ENCODE data around the gene ENTHD1. TPM values are rescaled to one million over a fixed set of nuclear protein-coding genes. Genes with fewer than 3 reads are reported as not detected.
"Not testable (repeated sequence)": the region's sequence is repeated elsewhere in the genome, so short reads cannot be mapped to it uniquely, and the experiment has no call there.

ENTHD1 gene
- total RNA-seq, 2 donors from 2014 or later = not detected

DNA sequence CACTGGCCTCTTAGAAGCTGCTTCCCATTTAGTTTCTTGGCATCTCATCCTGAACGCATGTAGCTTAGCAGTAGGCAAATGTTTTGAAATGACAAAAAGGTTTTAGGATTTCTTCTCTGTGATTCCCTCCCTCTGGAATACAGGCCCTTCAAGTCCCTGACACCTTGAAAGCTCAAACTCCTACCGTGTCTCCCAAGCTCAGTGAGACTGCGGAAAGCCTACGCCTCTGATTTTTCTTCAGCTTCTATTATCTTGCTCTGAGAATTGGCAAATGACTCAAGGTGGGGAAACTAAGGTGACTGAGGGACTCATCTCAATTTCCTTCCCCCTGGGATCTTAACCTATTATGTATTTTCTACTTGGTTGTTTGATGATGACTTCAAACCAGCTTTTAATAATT, 130.3 kb downstream of the ENTHD1 start:
- DNase-seq = no peak
- no peak for ATAC-seq
- intact Hi-C loops (cut with DNase I) = no loop called here

DNA sequence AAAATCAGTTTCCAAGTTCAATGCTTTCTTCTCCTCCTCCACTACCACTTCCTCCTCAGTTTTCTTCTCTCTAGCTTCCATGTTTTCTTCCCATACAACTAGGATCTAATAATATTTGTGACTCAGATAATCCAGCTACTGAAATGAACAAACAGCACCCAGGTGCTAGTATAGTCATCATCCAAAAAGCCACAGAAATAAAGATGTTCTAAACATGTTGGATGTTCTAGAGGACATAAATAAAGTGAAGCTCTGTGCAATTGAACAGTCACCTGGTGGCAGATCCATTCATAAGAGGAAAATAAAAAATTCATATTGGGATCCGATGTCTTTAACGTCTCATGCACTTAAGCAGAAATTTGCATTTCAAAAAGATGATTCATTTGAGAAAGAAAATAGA, 142.8 kb downstream of the ENTHD1 start:
- ATAC-seq (no peak), DNase-seq (no peak)
- intact Hi-C loops (cut with DNase I) = no loop called here

DNA sequence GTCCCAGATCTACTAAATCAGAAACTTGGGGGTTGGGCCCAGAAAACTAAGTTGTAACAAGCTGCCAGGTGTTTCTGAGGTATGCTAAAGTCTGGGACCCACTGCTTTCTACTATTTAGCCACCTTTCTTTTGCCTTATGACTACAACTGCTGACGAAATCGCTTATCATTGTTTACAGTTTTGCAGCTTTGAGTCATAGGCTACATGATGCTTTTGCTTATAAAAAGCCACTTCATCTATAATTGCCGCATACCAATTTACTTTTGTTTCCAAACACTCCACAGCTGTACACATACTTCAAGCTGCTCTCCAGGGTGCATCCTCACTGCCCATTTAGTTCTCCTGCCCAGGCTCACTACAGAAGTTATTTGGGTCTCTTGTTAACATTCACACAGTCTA, 144.7 kb downstream of the ENTHD1 start:
- intact Hi-C loops (cut with DNase I) = no loop called here
- no peak for DNase-seq
- no peak for ATAC-seq

DNA sequence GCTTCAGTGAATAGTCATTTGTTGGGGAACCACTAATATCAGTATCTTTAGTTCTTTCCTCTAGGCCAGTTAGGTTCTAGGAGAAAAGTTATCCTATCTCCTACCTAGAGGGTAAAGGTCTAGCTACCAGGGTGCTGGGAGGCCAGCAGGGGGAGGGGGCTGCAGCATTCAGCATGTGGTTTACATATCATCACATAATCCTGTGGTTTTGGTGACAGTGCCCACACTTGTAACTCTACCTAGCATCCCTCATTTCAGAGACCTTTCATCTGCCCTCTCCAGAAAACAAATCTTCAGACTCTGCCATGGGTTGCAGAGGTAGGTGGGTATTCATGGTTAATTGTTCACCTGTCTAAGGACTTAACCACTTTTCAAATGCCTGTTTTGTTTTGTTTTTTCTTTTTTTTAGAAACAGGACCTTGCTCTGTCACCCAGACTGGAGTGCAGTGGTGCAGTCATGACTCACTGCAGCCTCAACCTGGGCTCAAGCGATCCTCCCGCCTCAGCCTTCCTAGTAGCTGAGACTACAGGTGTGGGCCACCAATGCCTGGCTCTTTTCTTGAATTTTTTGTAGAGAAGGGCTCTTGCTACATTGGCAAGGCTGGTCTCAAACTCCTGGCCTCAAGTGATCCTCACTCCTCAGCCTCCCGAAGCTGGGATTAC, 146.8 kb downstream of the ENTHD1 start:
- no peak for DNase-seq
- intact Hi-C loops (cut with DNase I) = no loop called here
- no peak for ATAC-seq

DNA sequence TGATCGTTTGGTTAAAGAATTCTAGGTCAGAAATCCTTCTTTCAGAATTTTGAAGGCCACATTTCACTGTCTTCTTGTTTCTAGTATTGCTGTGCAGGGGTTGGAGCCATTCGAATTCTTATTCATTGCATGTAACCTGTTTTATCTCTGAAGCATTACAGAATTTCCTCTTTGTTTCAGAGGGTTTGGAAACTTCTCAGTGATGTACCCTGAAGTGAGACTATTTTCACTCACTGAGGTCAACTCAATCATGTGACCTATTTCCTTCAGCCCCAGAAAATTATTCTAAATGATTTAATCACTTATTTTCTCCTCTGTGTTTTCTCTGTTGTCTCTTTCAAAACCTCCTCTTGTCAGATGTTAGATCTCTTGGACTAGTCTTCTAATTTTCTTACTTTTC, 147.8 kb downstream of the ENTHD1 start:
- intact Hi-C loops (cut with DNase I) = no loop called here
- DNase-seq (no peak), ATAC-seq (no peak)

DNA sequence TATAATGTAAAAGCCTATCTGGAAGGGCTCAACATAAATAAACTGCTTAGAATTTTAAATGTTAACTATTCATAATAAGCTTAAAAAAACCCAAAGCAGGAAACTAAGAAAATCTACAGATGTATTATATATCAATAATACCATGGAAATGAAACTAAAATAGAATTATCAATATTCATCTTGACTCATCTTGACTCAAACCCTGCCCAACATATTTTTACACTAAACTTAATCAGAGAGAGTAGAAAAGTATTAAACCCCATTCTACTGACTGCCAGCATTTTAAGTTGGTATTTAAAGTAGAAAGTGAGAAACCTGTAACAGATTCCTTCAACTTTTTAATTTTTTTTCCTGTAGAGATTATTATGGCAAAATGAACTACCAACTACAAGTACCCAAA, 149.2 kb downstream of the ENTHD1 start:
- ATAC-seq = no peak
- no peak for DNase-seq
- intact Hi-C loops (cut with DNase I) = no loop called here

DNA sequence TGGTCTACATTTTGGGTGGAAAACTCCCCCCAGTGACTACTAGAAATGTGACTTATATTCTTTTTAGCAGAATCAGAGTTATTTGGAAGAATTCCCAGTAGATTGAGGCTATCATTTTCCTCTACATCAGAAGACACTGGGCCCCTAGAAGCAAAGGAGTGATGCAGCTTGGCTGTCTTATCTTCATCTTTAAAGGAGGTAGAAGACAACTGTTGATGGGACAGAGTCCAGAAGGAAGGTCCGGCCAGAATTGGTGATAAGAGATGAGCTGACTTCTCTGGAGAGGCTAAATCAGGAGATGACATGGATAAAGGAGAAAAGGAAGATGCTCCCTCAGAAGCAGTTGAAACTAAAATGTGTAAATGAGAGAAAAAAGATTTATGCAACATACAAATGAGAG, 149.6 kb downstream of the ENTHD1 start:
- DNase-seq (no peak), ATAC-seq (no peak)
- intact Hi-C loops (cut with DNase I) = no loop called here

DNA sequence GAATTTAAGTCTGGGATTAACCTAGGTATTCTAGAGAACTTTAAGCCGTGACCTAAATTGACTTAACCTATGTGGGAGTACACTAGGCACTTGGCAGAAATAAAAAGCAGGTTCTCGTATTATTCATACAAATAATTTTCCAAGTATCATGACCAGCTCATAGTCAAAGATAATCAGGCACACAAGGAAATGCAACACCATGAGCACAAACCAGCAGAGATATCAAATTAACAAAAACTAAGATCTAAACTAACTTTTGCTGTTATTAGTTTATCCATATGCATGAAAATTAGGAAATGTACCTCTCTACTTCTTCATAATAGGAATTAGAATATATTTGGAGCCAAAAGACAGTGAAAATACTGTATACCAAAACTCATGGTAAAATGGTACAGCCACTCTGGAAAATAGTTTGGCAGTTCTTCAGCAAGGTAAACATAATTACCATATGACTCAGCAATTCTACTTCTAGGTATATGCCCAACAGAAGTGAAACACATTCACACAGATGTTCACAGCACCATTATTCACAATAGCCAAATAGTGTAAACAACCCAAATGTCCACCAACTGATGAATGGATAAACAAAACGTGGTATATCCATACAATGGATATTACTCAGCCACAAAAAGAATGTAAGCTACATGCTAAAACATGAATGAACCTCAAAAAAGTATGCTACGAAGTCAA, 154.1 kb downstream of the ENTHD1 start:
- intact Hi-C loops (cut with DNase I) = no loop called here
- no peak for DNase-seq
- ATAC-seq = no peak

DNA sequence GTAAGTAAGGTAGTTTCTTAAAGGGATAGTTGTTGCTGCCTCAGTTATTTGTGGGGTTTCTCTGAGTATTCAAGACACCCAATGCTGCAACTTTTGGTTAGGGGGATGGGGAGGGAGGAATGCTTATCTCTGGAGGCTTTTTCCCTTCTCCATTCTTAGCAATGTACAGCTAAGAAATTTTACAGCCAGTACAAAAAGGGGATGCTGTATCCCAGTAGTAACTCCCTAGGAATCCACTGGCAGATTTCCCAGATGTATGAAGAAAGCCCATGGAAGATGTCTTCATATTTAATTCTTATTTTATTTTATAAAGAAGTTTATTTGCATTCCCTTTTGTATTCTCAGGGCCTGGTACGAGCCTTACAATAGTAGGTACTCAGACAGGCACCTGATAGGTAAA, 154.8 kb downstream of the ENTHD1 start:
- ATAC-seq = no peak
- intact Hi-C loops (cut with DNase I) = no loop called here
- no peak for DNase-seq

DNA sequence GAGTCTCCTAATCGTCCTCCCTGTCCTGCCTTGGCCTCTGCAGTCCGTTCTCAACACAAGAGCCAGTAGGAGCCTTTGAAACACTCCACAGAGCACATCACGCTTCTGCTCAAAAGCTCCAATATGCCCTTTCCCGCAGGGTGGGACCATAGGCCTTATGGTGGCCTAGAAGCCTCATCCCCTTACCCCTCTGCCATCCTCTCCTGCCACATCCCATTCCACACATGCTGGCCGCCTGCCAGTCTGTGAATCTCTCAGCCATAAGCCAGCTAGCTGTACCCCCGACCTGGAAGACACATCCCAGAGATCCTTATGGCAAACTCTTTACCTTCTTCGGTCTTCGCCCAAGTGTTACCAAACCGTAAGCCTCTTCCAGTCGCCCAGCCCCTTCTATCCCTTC, 157.8 kb downstream of the ENTHD1 start:
- intact Hi-C loops (cut with DNase I) = no loop called here
- ATAC-seq = no peak

DNA sequence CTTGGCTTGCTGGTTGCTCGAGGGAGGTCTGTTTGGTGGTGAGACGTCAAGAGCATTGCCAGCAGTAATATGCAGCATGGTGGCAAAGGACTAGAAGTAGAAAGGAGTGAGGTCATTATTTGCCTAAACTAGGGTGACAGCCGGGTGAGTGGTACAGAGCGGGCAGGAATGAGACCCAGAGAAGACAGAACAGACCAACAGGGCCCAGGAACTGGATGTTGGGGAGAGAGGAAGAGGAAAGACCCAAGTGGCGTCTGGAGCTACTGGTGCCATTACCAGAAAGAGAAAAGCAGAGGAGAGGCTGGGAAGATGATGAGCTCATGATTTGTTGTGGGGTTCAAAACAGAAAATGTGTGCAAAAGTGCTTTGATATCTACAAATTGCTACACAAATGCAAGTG, 158.7 kb downstream of the ENTHD1 start:
- ATAC-seq (no peak), DNase-seq (no peak)

More for the DNA sequence above, 157.8 kb downstream of the ENTHD1 start:
- DNase-seq = no peak

DNA sequence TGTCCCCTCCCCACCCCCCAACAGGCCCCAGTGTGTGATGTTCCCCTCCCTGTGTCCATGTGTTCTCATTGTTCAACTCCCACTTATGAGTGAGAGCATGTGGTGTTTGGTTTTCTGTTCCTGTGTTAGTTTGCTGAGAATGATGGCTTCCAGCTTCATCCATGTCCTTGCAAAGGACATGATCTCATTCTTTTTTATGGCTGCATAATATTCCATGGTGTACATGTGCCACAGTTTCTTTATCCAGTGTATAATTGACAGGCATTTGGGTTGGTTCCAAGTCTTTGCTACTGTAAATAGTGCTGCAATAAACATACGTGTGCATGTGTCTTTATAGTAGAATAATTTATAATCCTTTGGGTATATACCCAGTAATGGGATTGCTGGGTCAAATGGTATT, 159.5 kb downstream of the ENTHD1 start:
- DNase-seq; intact Hi-C loops (cut with DNase I); ATAC-seq: not testable (repeated sequence)

More for the DNA sequence above, 158.7 kb downstream of the ENTHD1 start:
- intact Hi-C loops (cut with DNase I) = no loop called here

DNA sequence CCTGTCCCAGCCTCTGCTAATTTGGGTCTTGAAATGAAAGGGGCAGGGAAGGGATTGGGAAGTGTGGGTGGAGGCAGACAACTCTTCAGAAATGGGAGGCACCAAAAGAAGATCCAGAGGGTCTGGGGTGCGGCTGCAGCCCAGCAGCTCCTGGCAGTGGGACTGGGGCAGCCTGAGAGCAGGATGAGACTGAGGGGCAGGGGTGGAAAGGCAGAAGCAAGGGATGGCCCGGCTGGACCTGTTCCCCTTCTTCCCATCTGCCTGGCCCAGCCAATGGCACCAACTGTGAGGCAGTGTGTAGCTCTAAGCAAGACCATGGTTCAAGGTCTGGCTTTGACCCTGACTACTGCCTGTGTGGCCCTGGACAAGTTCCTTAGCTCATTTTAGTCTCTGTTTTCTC, 160.4 kb downstream of the ENTHD1 start:
- DNase-seq (no peak), ATAC-seq (no peak)
- intact Hi-C loops (cut with DNase I) = no loop called here

DNA sequence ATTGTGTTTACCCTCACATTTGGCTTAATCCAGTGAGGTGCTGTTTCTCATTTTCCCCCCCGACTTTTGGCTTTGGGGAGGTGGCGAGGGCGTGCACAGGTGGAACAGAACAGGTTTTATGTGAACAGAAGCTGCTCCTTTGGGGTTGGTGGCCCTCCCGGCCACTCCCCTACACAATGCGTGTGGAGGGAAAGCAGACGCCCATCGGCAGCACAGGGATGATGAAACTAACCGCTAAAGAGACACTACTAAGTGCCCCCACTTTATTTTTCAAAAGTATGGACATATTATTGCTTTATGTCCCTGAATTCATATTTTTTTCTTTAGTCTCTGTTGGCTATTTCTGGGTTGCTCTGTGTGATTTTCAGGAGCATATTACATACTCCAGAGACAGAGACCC, 160.9 kb downstream of the ENTHD1 start:
- no peak for DNase-seq
- intact Hi-C loops (cut with DNase I) = no loop called here

DNA sequence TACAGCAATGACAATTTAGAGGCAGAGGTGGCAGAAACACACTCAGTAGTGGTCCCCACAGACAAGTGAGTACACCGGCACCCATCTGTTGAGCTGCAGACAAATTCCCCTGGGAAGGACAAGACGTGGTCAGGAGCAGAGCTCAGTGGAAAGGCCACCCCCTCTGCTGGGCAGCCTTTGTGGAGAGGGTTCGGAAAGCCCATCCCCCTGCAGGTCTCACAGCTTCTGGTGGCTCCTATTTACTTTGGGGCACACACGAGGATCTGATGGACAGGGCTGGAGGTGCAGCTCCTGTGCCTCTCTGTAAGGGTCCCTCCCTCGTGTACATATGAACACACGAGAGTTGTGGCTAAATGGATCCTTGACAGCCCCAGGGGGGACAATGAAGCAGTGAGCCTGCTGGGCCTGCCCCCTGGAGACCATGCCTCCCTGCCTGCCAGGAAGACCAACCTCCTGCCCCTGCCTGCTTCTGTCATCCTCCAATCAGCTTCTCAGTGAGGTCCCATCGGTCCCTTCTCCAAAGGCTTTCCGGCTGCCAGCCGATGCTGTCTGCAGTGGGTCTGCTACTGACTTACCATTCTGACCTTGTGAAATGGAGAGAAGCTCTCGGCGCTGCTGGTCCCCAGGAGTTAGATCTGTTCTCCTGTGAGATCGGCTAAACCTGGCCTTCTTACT, 161.5 kb downstream of the ENTHD1 start:
- DNase-seq (no peak), ATAC-seq (no peak)
- intact Hi-C loops (cut with DNase I) = no loop called here

More for the DNA sequence above, 160.9 kb downstream of the ENTHD1 start:
- ATAC-seq = no peak

DNA sequence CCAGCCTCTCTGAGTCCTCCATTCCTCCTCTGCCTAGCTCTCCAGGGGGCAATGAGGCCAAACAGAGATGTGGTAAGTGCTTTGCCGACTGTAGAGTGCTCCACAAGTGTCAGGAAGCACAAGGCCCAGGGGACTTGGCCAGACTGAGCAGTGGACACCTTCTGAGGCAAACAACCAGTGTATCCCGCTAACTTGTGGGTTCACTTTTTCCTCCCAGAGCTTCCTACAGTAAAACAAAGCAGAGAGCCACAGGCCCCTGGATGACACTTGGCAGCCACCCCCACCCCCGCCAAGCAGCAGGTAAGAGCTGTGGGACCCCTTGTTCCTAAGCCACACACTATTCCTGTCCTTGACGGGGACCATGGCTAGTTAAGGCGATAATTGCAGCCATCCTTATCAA, 162.1 kb downstream of the ENTHD1 start:
- intact Hi-C loops (cut with DNase I) = no loop called here
- DNase-seq (no peak), ATAC-seq (no peak)

DNA sequence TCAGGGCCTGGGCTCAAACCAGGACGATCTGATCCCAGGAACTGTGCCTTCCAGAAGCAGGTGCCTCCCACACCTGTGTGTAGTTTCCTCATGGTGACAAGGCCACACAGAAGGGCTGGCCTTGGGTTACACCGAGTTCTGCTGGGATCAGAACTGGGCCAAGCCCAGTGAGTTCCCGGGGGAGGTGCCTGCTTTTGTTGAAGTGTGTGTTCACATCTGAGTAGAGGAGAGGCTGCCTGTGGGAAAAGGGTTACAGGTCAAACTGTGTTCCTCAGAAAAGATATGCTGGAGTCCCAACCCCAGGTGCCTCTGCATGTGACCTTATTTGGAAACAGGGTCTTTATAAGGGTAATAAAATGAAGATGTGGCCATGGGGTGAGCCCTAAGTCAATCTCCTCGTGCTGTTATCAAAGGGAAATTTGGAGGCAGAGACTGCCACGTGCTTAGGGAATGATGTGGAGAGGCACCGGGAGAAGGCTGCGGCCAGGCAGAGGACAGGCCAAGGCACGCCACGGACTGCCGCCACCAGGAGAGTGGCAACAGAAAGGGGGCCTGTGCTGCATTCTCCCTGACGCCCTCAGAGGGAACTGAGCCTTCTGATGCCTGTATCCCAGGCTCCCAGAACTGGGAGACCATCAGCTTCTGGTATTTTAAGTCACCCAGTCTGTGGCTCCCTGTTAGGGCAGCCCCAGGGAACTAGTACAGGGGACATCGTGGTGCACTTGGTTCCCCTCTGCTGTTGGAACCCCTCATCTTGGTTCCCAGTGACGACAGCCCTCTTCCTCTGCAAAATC, 164.2 kb downstream of the ENTHD1 start:
- DNase-seq = no peak
- intact Hi-C loops (cut with DNase I) = no loop called here
- ATAC-seq = no peak

DNA sequence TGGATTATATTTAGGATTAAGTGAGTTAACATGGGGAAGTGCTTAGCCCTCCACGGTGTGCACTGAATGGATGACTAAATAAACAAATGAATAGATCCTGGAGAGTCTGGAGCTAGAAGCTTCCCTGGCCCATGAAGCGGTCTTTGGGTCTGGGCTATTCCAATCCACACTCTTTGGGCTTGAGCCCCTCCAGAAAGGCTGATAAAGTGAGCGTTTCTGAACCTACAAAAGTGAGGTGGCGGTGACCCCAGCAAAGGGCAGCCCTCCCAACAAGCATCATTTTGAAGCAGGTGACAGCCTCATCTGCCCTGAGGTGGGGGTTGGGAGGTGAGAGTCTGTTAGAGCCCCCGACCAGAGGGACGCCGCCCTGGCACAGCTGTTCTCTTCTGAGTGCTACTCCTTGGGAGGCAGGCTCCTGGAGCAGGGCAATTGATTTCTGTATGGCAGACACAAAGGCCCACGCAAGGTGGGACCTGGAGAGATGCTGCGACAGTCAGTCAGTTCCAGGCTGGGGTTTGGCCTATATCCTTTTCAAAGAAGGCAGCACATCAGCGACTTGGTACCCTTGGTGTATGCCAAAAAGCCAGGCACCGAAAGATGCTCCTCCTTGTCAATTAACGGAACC, 165.2 kb downstream of the ENTHD1 start:
- ATAC-seq = no peak
- intact Hi-C loops (cut with DNase I) = no loop called here
- DNase-seq = no peak

DNA sequence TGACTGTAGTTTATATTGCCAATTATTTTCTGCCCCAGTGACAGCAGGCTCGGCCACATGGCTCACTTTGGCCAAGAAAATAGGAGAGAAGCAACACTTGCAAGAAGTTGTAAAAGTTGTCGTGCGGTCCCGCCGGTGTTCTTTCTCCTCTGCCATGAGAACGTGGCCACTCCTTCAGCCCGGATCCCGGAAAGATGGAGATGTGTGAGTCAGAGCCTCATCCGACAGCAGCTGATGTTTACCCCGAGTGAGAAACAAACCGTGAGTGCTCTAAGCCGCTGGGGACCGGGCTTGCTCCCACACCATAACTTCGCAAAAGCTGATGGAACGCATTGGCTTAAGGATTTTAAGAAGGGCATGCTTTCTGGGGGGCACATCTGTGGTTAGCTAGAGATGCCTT, 166.0 kb downstream of the ENTHD1 start:
- no peak for ATAC-seq
- intact Hi-C loops (cut with DNase I) = no loop called here
- no peak for DNase-seq

All from left cardiac atrium (tissue), 4 donors.